Activated CD4-positive, CD25-positive, alpha-beta regulatory T cell treated with anti-CD3 and anti-CD28 coated beads, Interleukin-2, amount 50 U/mL, for 72 hours (primary cell): ENCODE results near the gene CORO1C.

Experiments used
- DNase-seq: peaks from one replicate; pipeline ENCODE4 v3.0.0; 2021

The CORO1C gene

DNA sequence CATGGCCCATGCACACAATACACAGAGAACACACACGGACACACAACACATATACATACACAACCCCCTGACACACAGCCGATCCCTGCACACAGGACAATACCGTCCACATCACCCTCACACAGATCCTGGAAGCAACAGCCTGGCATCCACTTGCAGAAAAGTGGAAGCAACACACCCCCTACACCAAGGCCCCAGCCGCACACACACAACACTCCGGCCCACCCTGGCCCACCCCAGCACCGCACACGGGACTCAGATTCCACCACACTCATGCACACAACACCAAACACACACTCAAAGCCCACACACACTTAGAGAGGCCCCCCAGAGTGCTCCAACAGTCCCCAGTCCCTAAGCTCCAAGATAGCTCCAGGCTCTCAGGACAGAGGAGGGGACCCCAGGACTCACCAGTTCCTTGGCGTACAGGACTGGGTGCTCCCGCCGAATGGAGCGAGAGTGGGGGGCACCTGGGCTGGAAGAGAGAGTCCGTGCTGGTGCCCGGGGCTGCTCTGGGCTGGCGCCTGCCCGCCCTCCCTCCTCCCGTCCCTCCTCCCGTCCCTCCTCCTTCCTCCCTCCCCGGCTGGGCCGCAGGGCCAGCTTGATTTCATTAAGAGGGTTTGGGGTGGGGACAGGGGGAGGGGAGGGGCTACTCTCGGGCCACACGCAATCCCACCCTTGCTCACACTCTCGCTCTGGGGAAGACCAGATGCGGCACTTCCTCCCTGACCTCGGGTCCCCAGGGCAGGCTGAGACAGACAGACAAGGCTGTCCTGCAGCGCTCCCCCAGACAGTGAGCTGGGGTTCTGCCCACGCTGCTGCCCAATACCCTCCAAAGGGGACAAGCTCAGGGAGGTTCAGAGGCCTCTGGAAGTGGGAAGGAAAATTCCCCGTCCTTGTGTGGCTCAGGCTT lies 133.5 kb downstream of the CORO1C start, which contains the start of gene TMEM119:
Gene TMEM119 (minus strand): TSS at position 526 of the 913 bp plus-strand sequence. CDS start 5,701 bp downstream, outside the sequence.
- DNase-seq: no peak

DNA sequence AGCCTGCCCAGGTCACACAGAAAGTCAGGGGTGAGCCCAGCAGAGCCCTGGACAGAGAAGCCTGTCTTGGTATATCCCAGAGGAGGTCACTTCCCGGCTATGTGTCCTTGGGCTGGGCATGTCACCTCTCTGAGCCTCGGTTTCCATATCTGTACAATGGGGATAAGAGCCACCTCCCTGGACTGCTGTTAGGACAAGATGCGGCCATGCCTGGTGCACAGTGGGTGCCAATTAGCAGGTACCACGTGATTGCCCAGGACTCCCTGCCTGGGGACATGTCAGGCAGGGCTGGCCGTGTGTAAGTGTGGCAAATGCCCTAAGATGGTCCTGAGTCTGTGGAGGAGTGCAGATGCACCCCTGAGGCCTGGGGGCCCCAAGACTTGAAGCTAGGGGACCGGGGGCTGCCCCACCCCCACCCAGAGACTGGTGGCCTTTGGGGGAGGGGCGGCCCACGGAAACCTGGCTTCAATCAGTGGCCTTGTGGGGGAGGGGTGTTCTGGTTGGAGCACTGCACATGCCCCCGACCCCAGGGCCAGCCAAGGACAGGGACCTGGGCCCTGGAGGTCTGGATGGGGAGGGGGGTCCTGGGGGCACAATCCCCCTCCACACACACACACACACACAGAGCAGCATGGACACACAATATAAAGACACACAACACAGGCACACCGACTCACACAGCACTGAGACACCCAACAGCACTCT lies 134.3 kb downstream of the CORO1C start:
- no peak for DNase-seq

DNA sequence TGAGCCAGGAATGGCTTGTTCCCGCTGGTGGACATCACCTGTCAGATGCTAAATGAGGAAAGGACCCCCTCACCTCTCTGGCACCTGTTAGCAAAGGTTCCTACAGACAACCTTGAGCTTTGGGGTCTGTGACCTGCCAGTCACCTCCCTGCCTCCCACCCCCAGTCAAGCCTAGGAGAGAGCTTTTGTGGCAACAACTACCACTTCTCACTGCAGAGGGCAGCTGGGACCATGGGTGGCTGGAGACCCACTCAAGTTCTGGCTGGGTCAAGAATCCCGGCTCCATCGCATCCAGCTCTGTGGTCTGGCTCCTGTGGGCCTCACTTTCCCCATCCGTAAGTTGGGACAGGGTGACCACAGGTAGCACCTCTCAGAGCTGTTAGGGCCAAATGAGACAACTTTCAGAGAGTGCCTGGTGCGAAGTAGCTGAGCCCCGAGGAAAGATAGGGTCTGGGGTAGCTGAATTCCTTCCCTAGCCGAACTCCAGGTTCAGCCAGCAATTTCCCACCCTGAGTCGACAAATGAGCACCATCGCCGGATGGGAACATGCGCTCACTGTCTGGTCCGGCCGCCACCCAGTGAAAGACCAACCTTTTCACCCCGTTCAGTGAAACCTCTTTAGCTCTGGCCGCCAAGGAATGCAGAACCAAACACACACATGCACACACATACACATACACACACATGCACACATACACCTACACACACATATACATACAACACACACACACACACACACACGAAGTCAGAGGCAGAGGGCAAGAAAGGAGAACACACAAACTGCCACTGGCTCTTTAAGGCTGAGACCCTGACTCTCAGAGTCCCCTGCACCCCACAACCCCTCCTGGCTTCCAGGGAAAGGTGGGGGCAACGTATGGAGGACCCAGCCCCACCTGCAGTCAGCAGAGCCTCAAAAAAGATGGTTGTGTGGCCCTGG lies 135.3 kb downstream of the CORO1C start:
- DNase-seq: no peak
